K562 (cell line): ENCODE results near the gene CCDC34. TPM values are rescaled to one million over a fixed set of nuclear protein-coding genes. Genes with fewer than 3 reads are reported as not detected.

ENCODE experiments used
- ESRRA ChIP-seq: fragments of 450-650 bp; IDR thresholded peaks from 2 replicates; pipeline ENCODE4 v1.6.1; 2014; ENCODE audit warnings: low read depth, mild to moderate bottlenecking, moderate library complexity, borderline replicate concordance
- ESRRB ChIP-seq: fragments of 250-450 bp; sonication (Bioruptor Pico); IDR thresholded peaks from 2 replicates; pipeline ENCODE4 v1.5.0; 2020; ENCODE audit warnings: mild to moderate bottlenecking, moderate library complexity, borderline replicate concordance
- KAT2B ChIP-seq: IDR thresholded peaks from one replicate; pipeline ENCODE4 v1.6.1; 2012; ENCODE audit warnings: low read depth, mild to moderate bottlenecking, control low read depth, inconsistent platforms, low read length, moderate library complexity
- NCOR1 ChIP-seq: fragments of 450-650 bp; IDR thresholded peaks from 2 replicates; pipeline ENCODE4 v1.6.1; 2016; ENCODE audit warnings: mild to moderate bottlenecking, moderate library complexity
- SAP30 ChIP-seq: fragments of 200-600 bp; sonication (generic); IDR thresholded peaks from 2 replicates; pipeline ENCODE4 v1.6.1; 2012; ENCODE audit warnings: borderline replicate concordance, low read depth, mild to moderate bottlenecking, moderate library complexity, low read length, control low read depth, inconsistent platforms; ENCODE audit not compliant: insufficient read depth, poor library complexity, severe bottlenecking
- TAL1 ChIP-seq: fragments of 450-650 bp; IDR thresholded peaks from 2 replicates; pipeline ENCODE4 v1.6.1; 2016; ENCODE audit warnings: mild to moderate bottlenecking
- TSHZ1 ChIP-seq: fragments of 250-450 bp; sonication (Bioruptor Pico); IDR thresholded peaks from 2 replicates; pipeline ENCODE4 v1.4.0; 2020; ENCODE audit warnings: mild to moderate bottlenecking, moderate library complexity
- ZBTB49 ChIP-seq: sonication (generic); formaldehyde crosslinking; IDR thresholded peaks from 2 replicates; pipeline ENCODE4 v1.8.0; 2022; ENCODE audit warnings: missing genetic modification reagents, mild to moderate bottlenecking, borderline replicate concordance
- ZNF449 ChIP-seq: fragments of 250-450 bp; sonication (Bioruptor Pico); IDR thresholded peaks from 2 replicates; pipeline ENCODE4 v1.8.0; 2022; ENCODE audit warnings: moderate library complexity, mild to moderate bottlenecking, inconsistent platforms
- polyA plus RNA-seq, 8 experiments: library from polyadenylated mRNA; depleted of rRNA in 4 of 8; stranded (reverse) in 5 of 8; unstranded in 3 of 8; fragments of >200 nt; fragmentation: Nextera tagmentation in 2 of 8; fragmentation: Illumina TruSeq in 1 of 8; extraction: Ambion mirVana in 2 of 8; extraction: Trizol in 1 of 8; gene quantifications; 2 replicates each; pipeline versions ENCODE4 v1.2.1 to v1.2.3, GENCODE V29; 2011 to 2014; ENCODE audit warnings: inconsistent platforms in 1 of 8, missing spikeins in 1 of 8
- total RNA-seq, 7 experiments: library from RNA; depleted of rRNA in 6 of 7; stranded (reverse); fragments of >200 nt in 6 of 7; fragmentation: Illumina TruSeq in 2 of 7; extraction: Trizol in 2 of 7; gene quantifications; 2 replicates each; pipeline versions ENCODE4 v1.2.1 to v1.2.3, GENCODE V29; 2011 to 2021; ENCODE audit warnings: low replicate concordance in 1 of 7

The CCDC34 gene
- total and polyA plus RNA-seq, 9 of the 15 experiments (the other 6 are each of a cell fraction or from before 2014, with no cell fraction given) = 6.2 to 42.0 (median 15.7) TPM

DNA sequence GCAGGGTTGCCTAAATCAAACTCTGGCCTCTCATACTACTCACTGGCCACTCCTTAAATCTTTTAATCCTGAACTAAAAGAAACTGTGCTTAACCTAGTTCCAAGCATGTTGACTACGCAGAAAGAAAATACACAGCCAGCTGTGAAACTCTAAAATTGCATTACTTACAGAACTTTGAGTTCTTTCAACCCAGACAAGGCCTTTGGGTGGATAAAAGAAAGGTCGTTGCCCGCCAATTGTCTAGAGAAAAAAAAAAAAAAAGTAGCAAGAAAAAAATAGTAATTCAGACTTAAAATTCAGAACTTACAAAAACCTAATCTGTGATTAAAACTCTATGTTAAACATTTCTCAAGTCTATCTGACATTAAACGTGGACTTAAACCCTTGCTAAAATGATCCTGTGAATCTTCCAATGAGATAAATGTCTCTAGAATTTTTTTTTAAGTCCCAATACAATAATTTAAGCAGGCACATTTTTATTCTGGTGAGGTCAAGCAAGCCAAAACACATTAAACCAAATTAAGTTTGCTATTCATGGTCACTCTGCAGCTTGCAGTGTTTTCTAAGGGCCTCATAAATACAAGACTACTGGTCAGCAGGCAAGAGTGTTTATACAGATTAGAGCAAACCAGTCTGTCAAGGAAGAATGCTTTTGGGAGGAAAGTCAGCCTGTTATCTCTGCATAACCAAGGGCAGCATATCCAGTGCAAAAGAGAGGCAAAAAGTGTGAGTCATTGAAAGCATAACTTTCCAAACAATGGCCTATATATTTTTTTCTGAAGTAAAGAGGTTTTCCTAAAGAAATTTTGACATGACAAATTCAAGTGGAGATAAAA, 29.5 kb upstream of the CCDC34 start (continued):
- TF ChIP-seq ZBTB49 (CRISPR knock-in tag) (no peak), SAP30 (no peak), ESRRB (CRISPR knock-in tag) (no peak), TAL1 (peak; percentile 87), NCOR1 (peak; percentile 90), KAT2B (no peak), ZNF449 (CRISPR knock-in tag) (no peak), TSHZ1 (CRISPR knock-in tag) (no peak), ESRRA (peak; percentile 28; the same call in 1 of the 2 replicates)
